ENCODE results near the gene CEBPZ.
"Not testable (repeated sequence)": the region's sequence is repeated elsewhere in the genome, so short reads cannot be mapped to it uniquely, and the experiment has no call there.

The CEBPZ gene

GRCh38 chr2:37211939-37212338 is 19.5 kb downstream of the CEBPZ start:
- DNase-seq = no peak

GRCh38 chr2:37211212-37211611 is 20.2 kb downstream of the CEBPZ start:
- no peak for DNase-seq

GRCh38 chr2:37206760-37207159 is 24.6 kb downstream of the CEBPZ start:
- not testable (repeated sequence) for DNase-seq

- no peak for DNase-seq
Measured at GRCh38 chr2:37205689-37206341, 25.6 kb downstream of the CEBPZ start.

DNA sequence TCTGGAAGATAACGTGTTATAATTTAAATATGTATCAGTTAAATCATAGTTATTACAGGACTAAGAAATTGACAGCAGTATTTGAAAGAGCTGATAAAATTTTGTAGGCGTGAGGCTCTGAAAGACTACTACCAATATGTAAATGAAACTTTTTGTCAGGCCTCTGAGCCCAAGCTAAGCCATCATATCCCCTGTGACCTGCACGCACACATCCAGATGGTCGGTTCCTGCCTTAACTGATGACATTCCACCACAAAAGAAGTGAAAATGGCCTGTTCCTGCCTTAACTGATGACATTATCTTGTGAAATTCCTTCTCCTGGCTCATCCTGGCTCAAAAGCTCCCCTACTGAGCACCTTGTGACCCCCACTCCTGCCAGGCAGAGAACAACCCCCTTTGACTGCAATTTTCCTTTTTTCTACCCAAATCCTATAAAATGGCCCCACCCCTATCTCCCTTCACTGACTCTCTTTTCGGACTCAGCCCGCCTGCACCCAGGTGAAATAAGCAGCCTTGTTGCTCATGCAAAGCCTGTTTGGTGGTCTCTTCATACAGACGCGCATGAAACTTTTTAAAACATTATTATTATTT is 26.2 kb downstream of the CEBPZ start:
- not testable (repeated sequence) for DNase-seq

- no peak for DNase-seq
Measured at GRCh38 chr2:37203708-37204107, 27.7 kb downstream of the CEBPZ start.

GRCh38 chr2:37201766-37202165 is 29.6 kb downstream of the CEBPZ start:
- no peak for DNase-seq

DNA sequence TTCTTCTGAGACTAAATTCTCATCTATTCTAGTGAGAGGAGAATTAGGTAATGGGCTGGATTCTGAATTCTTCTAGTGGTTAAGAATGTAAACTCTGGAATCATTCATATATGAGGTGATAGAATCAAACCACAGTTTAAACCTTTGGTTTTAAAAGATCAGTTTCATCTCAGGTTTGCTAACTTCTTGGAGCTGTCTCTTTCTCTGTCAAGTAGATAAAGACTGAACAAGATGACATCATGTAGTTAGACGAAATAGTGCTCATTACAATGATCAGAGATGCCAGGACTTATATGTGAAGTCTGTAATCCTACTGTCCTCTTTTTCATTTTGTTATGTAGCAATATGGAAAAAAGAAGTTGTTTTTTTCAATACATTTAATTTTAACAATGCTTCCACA is 30.2 kb downstream of the CEBPZ start:
- no peak for DNase-seq

DNA sequence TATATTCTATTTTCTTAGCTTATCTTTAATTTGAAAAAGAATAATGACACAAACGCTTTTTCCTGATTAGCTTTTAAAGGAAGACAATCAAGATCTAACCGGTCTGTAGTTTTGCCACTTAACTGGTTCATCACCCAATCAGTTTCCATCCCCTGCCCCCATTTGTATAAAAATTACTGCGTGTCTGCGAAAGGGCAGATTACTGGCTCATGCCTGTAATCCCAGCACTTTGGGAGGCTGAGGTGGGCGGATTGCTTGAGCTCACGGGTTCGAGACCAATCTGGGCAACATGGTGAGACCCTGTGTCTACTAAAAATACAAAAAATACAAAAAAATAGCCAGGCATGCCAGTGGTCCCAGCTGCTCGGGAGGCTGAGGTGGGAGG is 32.7 kb downstream of the CEBPZ start:
- DNase-seq = no peak

- peak; percentile 29 for DNase-seq
Measured at GRCh38 chr2:37196320-37197195, 34.8 kb downstream of the CEBPZ start, which contains the start of gene CEBPZOS. CEBPZOS (plus strand) TSS chr2:37196496; CDS start chr2:37199705, 3,209 bp downstream.

DNA sequence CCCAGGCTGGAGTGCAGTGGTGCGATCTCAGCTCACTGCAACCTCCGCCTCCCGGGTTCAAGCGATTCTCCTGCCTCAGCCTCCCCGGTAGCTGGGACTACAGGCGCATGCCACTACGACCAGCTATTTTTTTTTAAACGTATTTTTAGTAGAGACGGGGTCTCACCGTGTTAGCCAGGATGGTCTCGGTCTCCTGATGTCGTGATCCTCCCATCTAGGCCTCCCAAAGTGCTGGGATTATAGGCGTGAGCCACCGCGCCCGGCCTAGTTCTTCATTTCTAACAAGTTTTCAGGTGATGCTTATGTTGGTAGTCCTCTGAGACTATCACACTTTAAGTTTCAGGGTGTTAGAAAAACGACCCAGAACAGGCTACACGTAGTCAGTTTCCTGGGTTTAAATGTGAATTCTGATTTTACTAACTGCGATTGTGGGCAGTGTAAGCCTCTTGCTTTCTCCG is 35.5 kb downstream of the CEBPZ start:
- DNase-seq = not testable (repeated sequence)

DNA sequence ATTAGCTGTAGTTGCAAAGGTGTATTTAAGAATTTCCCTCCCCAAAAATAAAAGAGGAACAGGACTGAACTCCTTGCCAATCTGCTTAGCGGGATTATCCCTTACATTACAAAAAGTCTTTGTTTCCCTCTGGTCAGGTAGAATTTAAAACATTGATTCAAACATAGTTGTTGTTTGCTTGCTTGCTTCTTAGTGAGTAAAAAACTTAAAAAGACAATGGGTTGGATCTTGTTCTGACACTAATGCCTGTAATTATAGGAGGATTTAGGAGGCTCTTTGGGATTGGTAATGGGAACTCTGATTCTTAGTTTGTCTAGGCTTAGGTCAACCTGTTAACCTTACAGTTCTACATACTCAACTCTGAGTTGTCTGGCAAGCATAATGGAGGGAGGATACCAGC is 38.8 kb downstream of the CEBPZ start:
- no peak for DNase-seq

DNA sequence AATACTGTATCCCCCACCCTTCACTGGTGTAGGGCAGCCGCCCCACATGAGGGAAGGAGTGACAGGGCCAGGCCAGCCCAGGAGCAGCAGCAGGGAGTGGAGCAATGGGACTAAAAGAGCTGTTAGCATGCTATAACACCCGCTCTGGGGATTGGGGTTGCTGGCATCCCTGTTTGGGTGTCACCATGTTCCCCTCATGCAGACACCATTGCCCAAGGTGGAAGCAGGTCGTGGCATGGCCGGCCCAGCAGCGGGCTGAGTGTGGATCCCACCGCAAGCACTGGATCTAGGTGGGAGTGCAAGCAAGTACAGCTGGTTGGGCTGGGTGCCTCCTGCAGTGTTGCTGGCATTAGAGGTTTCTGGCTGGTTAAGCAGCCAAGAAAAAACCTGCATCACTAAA is 39.6 kb downstream of the CEBPZ start:
- DNase-seq = no peak

DNA sequence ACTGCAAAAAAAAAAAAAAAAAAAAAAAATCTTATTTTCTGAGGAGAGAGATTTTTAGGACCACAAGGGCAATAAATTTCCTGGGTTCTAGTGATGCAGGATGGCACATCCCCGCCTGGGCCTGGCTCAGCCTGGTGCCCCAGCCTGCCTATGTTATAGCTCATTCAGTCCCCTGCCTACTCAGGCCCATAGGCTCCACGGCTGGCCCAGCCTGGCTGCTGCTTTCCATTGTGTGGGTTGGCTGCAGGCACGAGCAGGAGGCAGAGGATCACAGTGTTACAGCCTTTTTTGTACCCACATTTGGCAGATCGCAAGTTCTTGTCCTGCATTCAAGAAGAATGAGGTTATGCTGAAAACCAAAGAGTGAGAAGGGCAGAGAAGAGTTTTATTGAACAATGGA is 40.1 kb downstream of the CEBPZ start:
- DNase-seq = no peak

GRCh38 chr2:37190290-37190689 is 41.1 kb downstream of the CEBPZ start:
- no peak for DNase-seq

GRCh38 chr2:37189452-37190153 is 41.8 kb downstream of the CEBPZ start:
- DNase-seq = no peak

GRCh38 chr2:37188570-37188969 is 42.8 kb downstream of the CEBPZ start, which contains the start of gene SULT6B1:
SULT6B1 (minus strand) TSS chr2:37188670; CDS start chr2:37188640, 30 bp downstream.
- no peak for DNase-seq

- no peak for DNase-seq
Measured at GRCh38 chr2:37181726-37182684, 49.4 kb downstream of the CEBPZ start.

GRCh38 chr2:37180640-37181039 is 50.8 kb downstream of the CEBPZ start:
- no peak for DNase-seq

- DNase-seq = no peak
Measured at GRCh38 chr2:37180006-37180639, 51.3 kb downstream of the CEBPZ start.

DNA sequence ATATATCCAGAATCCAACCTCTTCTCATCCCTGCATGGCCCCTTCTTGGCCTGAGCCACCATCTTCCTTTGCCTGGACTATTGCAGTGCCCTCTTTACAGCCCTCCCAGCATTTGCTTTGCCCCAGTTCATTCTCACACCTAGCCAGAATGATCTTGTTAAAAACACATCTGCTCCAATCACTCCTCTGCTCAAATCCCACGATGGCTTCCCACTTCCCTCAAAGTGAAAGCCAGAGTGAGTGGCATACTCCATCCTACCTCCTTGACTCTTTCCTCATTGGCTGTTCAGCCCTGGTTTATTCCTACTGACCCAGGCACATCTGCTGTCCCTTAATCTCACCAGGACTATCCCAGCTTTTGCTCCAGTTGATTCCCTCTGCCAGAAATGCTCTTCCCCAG is 57.7 kb downstream of the CEBPZ start:
- no peak for DNase-seq

Data from NCI-H187 treated with DMSO at 0.1 percent for 48 hours (cell line).